DOHH2 (cell line): ENCODE data around the gene PPP2R2D.

Experiments
- EZH2phosphoT487 ChIP-seq: fragments of 200-600 bp; sonication (generic); IDR thresholded peaks from 2 replicates; pipeline ENCODE4 v1.6.1; 2017; ENCODE audit warnings: borderline replicate concordance, mild to moderate bottlenecking, antibody characterized with exemption, low read length, moderate library complexity, mixed read lengths
- TF ChIP-seq, protein P1 (sequence below): fragments of 200-600 bp; sonication (generic); IDR thresholded peaks from one replicate; pipeline ENCODE4 v1.5.1; 2014; ENCODE audit warnings: antibody characterized with exemption, mild to moderate bottlenecking, low read depth, low read length; ENCODE audit not compliant: poor library complexity, severe bottlenecking

DNA sequence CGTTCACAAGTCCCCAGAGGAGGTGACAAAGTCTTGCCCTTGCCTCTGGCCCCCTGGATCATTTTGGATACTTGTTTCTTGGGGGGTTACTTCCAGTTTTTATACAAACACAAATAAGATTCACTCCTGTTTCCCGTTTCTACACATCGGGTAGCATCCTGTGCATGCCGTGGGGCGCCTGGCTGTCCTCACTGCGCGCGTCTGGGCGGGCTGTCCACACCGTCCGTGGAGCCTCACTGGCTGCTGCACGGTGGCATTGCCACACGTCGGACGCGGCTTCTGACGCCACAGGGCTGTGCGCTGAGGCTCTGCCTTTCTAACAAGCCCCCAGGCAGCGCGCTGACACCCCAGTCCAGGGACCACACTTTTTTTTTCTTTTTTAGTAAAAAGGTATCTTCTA lies 62.5 kb downstream of the PPP2R2D start:
- TF ChIP-seq, protein P1, sequence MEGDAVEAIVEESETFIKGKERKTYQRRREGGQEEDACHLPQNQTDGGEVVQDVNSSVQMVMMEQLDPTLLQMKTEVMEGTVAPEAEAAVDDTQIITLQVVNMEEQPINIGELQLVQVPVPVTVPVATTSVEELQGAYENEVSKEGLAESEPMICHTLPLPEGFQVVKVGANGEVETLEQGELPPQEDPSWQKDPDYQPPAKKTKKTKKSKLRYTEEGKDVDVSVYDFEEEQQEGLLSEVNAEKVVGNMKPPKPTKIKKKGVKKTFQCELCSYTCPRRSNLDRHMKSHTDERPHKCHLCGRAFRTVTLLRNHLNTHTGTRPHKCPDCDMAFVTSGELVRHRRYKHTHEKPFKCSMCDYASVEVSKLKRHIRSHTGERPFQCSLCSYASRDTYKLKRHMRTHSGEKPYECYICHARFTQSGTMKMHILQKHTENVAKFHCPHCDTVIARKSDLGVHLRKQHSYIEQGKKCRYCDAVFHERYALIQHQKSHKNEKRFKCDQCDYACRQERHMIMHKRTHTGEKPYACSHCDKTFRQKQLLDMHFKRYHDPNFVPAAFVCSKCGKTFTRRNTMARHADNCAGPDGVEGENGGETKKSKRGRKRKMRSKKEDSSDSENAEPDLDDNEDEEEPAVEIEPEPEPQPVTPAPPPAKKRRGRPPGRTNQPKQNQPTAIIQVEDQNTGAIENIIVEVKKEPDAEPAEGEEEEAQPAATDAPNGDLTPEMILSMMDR: no peak
- no peak for TF ChIP-seq EZH2phosphoT487
